ENCODE data around the gene FAM120A. TPM values are rescaled to one million over a fixed set of nuclear protein-coding genes. Genes with fewer than 3 reads are reported as not detected.

Gene FAM120A
- total and polyA plus RNA-seq, 9 of the 15 experiments (the other 6 are each of a cell fraction or from before 2014, with no cell fraction given), result 8.7 to 71.0 (median 42.2) TPM

GRCh38 chr9:93525476-93525875, 74.0 kb downstream of the FAM120A start (continued):
- TF ChIP-seq PBX2 (CRISPR knock-in tag; IDR thresholded peaks at IDR 0.05; ENCODE audit: low read depth) (no peak), PBX2 (tag; conservative IDR thresholded peaks at IDR 0.05; ENCODE audit: low read depth) (peak; percentile 21; the same call in 1 of the 2 replicates), ZNF134 (CRISPR knock-in tag; conservative IDR thresholded peaks at IDR 0.05) (no peak), BRF2 (IDR thresholded peaks at IDR 0.05; ENCODE audit: borderline replicate concordance, insufficient read depth, insufficient read length) (no peak), HLTF (IDR thresholded peaks at IDR 0.05) (no peak), GATAD2B (IDR thresholded peaks at IDR 0.05; ENCODE audit: borderline replicate concordance) (no peak), SFPQ (IDR thresholded peaks at IDR 0.05; ENCODE audit: low read depth, low read length) (no peak), MBD2 (IDR thresholded peaks at IDR 0.05; ENCODE audit: borderline replicate concordance, low read depth) (no peak), SP1 (CRISPR knock-in tag; IDR thresholded peaks at IDR 0.05) (no peak), TFAM (CRISPR knock-in tag; conservative IDR thresholded peaks at IDR 0.05) (no peak), MEIS2 (IDR thresholded peaks at IDR 0.05; ENCODE audit: partially characterized antibody) (peak; percentile 62), PHF8 (IDR thresholded peaks at IDR 0.05; ENCODE audit: borderline replicate concordance, low read length) (no peak), ZBTB33 (CRISPR knock-in tag; IDR thresholded peaks at IDR 0.05) (peak; percentile 59; the same call in 1 of the 2 replicates), KAT8 (IDR thresholded peaks at IDR 0.05; ENCODE audit: low read depth) (no peak), ZNF184 (CRISPR knock-in tag; IDR thresholded peaks at IDR 0.05) (no peak), CREB3 (tag; conservative IDR thresholded peaks at IDR 0.05; ENCODE audit: low read depth) (no peak), SOX6 (IDR thresholded peaks at IDR 0.05) (0 out of 2 replicates have a peak, but pooled peaks have one; percentile 34), EHMT2 (IDR thresholded peaks at IDR 0.05) (no peak), ZNF445 (CRISPR knock-in tag; IDR thresholded peaks at IDR 0.05; ENCODE audit: low read depth) (no peak), MIER1 (IDR thresholded peaks at IDR 0.05; ENCODE audit: low read depth) (no peak), ZNF57 (CRISPR knock-in tag; IDR thresholded peaks at IDR 0.05) (no peak), PYGO2 (tag; IDR thresholded peaks at IDR 0.05) (no peak)
